GM18867 (cell line): ENCODE data around the gene GCK.
A peak's percentile ranks its signal among the peaks of the same experiment; 100 is the strongest.

Experiments
- ATAC-seq: cut with Tn5 transposase; IDR thresholded peaks from one replicate; pipeline ENCODE4 v1.9.1; 2021; ENCODE audit warnings: mild to moderate bottlenecking, moderate library complexity; ENCODE audit not compliant: unreplicated experiment

GCK gene

DNA sequence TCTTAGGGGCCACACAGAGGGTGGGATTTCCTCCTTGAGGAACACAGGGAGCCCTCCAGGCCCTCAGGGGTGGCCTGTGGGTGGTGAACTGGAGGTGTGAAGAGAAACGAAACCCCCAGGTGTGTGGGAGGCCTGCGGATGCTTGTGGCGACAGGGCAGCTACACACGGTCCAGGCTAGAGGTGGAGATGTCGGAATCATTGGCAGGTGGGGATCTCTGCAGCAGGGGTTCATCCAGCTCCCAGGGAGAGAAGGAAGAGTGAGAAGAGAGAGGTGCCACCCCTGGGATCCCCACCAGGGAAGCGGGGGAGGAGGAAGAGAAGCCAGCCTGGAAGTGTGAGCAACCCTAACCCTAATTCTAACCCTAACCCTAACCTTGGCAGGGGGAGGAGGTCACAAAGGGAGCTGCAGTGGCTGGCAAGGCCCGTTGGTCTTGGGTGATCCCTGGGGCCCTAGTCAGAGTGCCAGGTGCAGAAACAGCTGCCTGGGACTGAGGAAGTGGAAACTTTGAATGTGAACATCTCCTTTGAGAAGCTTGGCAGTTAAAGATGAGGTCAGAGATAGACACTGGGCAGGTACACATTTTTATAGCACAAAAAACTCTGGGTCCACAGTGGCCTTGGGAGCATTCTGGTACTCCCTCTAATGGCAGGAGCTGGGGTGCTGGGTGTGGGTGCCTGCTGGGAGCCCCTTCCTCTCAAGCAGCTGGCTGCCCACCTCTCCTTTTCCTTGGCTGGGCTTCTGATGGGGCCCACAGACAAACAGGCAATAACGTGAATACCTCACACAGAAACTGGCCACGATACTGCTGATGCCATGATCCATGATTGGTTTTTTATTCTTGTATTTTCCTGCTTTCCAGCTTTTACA is 91.9 kb downstream of the GCK start:
- peak; percentile 75 for ATAC-seq

GRCh38 chr7:44096326-44096881 is 92.8 kb downstream of the GCK start:
- ATAC-seq, result no peak

- no peak for ATAC-seq
Observed at GRCh38 chr7:44095781-44096180, 93.5 kb downstream of the GCK start.

GRCh38 chr7:44094883-44095592 is 94.2 kb downstream of the GCK start:
- no peak for ATAC-seq

DNA sequence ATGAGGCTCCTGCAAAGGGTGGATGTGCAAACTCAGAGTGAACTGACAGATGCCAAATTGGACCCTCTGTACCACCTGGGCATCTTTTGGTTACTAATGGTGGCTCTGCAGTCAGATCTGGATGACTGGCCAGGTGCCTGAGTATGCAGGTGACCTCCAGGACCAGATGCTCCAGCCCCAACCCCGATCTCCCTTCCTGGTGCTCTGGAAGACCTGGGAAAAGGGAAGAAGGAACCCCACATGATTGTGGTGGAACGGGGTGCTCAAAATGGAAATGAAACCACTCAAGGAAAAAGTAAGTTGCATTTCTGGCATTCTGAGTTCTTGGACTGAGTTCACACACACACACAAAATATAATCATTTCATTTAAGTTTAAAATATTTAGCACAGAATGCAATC is 94.9 kb downstream of the GCK start:
- ATAC-seq, result no peak
